MV-4-11 (cell line): ENCODE results near the gene COQ7.

Experiments used
- DNase-seq: peaks from one replicate; lab custom pipeline; 2025; lab: John Stamatoyannopoulos, UW

Gene COQ7

DNA sequence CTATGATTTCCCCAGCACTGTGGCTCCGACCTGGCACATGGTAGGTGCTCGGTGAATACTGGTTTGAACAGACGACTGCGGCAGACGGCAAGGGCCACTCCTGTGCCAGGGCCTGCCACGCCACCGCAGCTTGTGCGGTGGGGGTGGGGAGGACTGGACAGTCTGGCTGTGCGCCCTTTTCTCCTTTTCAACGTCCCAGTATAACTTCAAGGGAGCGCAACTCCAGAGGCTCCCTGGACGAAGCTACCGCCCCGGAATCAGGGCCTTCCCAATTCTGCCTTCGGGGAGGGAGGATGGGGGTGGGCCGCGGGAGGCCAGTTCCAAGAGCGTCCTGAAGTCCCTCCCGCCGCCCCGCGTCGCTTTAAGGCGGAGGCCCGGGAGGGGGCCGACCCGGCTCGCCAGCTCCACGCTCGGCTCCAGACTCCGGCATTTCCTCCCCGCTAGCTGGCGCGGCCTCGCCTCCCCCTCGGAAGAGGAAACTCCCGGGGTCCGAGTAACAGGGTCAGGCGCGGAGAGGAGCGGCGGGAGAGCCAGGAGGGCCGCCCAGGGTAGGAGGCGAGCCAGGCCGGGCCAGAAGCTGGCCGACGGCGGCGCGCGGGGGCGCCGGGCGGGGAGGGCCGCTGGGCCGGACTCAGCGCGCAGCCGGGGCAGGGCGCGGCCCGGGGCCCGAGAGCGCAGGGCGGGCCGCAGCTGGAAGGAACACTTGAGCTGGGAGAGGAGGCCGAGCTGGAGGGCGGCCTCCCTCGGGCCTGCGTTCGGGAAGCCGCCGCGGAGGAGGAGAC is 46.4 kb downstream of the COQ7 start, which contains the start of gene ITPRIPL2:
TSS of gene ITPRIPL2 (plus strand) at position 388 of the 782 bp plus-strand sequence. CDS start 498 bp downstream, outside the sequence.
- DNase-seq = no peak

DNA sequence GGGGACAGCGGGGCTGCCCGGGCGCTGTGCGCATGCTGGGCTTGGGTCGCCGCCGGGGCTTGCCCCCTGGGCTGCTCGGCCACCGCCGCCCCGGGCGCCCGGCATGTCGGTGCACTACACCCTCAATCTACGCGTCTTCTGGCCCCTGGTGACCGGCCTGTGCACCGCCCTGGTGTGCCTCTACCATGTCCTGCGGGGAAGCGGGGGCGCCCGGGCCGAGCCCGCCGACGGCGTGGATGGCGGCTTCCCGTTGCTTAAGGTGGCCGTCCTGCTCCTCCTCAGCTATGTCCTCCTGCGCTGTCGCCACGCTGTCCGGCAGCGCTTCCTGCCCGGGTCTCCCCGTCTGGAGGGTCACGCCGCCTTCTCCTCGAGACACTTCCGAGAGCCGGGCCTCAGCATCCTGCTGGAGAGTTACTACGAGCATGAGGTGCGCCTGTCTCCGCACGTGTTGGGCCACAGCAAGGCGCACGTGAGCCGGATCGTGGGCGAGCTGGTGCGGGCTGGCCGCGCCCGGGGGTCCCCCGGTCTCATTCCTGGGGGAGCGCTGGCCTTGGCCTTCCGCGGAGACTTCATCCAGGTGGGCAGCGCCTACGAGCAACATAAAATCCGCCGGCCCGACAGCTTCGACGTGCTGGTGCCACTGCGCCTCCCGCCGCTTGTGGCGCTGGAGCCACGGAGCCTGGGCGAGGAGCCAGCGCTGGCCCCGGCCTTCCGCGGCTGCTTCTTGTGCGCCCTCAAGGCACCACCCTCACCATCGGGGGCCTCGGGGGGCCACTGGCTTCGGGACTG is 47.1 kb downstream of the COQ7 start:
- DNase-seq = no peak

DNA sequence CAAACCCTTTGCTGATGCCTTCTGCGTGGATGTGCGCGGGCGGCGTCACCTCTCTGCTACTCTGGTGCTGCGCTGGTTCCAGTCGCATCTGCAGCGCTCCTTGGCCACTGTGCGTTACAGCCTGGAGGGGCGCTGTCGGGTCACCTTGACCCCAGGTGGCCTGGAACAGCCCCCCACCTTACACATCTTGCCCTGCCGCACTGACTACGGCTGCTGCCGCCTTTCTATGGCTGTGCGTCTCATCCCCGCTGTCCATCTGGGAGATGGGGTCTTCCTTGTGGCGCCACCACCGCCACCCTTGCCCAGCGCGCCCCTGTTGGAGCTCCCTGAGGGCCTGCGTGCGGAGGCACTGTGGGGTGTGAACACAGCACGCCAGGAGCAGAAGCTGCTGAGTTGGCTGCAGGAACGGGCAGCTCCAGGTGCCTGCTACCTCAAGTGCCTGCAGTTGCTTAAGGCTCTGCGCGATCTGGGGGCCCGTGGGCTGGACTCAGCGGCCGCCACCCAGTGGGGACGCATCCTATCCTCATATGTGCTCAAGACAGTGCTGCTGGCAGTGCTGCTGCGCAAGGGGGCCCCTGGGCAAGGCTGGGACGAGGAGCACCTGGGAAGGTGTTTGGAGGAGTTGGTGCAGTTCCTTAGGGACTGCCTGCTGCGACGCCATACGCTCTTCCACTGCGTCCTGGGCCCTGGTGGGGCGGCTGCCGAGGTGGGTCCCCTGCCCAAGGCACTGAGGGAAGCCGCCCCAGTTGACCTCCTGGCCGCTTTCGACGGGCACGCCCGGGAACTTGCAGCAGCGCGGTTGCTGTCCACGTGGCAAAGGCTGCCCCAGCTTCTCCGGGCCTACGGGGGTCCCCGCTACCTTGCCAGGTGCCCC is 48.0 kb downstream of the COQ7 start:
- no peak for DNase-seq

DNA sequence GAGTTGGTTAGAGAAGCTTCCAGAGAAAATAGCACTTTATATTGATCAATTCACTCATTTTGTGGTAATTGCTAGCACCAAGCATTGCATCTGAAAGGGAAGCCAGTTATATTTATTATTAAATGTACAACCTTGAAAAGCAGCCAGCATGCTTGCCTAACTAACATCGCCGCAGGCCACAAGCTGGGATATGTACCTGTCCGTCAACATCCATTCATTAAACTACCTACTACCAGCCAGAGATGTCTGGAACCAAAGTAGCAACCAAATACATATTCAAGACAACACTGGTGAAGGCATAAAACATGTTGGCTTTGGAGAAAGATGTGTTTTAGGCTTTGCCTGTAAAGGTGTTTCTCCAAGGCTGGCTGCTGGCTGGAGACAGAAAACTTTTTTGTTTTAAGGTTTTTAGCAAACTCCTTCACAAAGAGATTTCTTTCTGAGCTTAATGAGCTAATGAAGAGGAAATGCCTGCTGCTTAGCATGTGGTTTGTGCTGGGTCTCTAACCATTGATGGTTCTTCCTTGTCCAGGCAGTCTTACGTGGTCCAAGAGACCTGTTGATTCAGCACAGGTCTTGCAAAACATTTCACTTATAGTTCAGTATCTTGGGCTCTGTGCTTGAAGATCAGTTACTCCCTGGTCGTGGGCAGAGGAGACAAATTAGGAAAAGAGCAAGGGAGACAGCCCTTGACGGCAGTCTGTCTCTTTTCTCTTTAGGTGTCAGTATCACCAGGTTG is 49.5 kb downstream of the COQ7 start:
- peak; percentile 20 for DNase-seq

DNA sequence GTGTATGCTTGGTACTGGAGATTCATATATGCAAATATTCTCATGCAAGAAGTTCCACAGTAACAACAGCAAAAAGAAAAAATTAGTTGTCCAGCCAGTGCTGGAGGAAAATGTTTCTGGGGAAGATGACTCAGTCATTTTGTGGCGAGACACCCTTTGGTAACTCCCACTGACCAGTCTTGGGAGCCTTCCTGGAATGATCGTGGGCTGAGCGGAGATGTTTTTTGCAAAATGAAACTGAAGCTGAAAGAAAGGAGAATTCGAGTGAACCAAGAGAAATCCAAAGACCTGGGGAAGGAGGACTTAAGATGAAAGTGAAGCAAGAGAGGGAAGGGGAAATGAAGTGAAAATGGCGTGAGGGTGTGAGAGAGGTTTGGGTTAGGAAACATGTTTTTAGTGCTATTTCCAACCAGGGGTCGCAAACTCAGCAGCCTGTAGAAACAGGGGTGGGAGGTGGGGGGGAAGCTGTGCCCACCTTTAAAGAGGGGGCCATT is 51.6 kb downstream of the COQ7 start:
- peak; percentile 94 for DNase-seq

DNA sequence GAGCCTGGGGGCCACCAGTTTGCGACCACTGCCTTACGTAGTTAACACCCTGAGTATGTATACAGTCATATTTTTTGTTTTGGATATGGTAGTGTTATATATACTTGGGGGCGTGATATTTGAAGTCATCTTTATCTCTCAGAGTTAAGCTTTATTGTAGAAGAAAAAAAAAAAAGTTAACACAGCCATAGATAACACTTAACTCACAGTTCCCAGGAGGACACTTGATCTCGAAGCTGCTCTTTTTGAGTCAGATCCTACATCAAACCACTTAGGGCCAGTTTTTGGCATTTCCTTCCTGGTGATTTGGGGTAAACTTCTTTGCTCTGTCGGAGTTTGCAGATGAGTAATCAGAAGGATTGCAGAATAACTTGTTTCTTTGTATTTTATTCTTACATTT is 52.1 kb downstream of the COQ7 start:
- DNase-seq = peak; percentile 49

DNA sequence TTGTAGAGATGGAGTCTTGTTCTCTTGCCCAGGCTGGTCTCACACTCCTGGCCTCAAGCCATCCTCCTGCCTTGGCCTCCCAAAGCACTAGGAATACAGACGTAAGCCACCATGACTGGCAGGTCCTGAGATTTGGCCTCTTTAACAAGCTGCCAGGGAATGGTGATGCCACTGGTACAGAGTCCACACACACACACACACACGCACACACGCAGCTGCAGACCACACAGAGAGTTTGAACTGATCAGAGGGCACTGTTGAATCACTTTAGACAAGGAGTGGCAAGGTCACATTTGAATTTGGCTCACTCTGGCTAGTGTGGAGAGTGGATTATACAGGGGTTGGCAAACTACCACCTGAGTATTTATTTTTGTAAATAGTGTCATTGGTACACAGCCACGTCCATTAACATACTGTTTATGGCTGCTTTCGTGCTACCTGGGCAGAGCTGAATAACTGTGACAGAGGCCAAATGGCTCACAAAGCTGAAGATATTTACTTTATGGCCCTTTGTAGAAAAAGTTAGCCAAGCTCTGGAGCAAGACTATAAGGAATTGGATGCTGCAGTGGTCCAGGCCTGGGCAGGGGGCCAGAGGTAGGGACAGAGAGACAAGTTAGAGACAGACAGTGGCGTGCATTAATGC is 56.2 kb downstream of the COQ7 start:
- DNase-seq = no peak

DNA sequence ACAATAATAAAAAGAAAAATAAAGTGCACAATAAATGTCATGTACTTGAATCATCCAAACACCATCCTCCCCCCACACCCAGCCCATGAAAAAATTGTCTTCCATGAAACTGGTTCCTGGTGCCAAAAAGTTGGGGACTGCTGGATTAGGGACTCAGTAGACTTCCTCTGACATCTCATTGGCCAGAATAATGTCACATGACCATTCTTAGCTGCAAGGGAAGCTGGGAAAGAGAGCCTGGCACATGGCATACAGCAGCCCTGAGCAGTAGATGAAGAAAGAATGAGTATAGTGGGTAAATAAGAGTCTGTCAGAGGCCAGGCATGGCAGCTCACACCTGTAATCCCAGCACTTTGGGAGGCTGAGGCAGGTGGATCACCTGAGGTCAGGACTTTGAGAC is 58.9 kb downstream of the COQ7 start:
- DNase-seq = no peak

DNA sequence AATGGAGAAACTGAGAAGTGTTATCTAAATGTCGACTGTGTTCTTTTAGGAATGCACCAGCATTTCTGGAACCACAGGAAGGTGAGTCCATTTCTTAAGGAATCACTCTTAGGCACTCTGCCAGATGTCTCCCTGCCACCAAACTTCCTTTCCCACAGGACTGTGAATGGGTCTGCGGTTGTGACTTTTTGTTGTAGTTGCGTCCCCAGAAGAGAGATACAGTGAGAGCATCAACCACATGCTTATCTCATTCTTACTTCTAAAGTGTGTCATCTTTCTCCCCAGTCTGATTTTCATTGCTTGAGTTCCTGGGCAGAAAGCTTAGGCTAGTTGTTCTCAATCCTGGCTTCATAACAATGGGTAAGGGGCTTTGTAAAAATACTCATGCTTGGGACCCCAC is 59.8 kb downstream of the COQ7 start:
- peak; percentile 44 for DNase-seq

DNA sequence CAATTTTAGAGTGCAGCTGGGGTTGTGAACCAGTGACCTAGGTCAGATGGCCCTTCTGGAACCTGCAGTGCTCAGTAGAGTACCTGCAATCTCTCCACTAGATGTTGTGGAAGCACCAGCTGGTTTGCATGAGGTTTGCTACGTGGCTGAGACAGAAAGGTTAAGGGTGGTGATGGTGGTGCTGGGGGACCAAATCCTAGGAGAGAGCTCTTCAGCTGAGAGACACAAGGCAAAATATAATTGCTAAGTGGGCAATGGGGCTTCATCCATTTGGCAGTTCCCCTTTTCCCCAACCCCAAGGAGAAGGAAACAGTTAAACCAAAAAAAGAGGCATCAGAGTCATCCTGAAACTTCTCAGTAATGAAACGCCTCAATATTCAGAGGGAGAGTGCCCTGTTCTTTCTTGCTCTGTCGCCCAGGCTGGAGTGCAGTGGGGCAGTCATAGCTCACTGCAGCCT is 60.3 kb downstream of the COQ7 start:
- peak; percentile 84 for DNase-seq

DNA sequence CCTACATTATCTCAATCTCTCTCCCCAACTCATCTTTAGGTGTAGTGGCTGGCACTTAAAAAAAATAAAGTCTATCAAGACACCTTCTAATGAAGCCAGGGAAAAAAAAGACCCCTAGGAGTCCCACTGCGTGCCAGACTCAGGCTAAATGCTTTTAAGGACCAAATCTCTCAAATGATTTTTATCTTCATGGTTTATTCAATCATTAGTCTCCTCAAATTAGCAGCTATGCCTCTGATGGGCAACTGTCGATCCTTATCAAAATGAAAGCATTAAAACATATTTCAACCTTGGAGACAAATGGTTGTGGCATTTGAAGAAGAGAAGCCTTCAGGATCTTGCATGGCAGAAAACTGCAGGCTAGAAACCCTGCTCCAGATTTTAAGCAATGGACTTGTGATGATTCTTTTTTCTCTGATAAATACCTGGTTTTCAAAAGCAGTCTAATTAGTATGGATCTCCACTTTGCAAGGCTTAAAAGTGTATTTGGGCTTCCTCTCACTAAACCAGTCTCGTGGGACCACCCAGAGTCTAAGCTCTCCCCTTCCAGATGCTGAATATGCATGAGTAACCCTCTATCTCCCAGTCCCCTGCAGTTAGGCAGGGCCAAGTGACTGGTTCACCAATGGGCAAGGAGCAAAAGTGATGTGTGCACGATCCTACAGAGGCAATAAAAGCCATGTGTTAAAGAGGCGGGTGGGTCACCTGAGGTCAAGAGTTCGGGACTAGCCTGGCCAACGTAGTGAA is 61.2 kb downstream of the COQ7 start:
- DNase-seq = no peak
